Endothelial cell (in vitro differentiated cells): ENCODE measurements around the gene EIF1. TPM values are rescaled to one million over a fixed set of nuclear protein-coding genes. Genes with fewer than 3 reads are reported as not detected.
"Not testable (repeated sequence)": the region's sequence is repeated elsewhere in the genome, so short reads cannot be mapped to it uniquely, and the experiment has no call there.

ENCODE experiments used
- DNase-seq: peaks from one replicate; pipeline ENCODE4 v3.0.0; 2021; ENCODE audit warnings: low spot score
- H3K27ac Mint-ChIP-seq: one replicate; pipeline ENCODE4 v1.8.0; 2021; ENCODE audit warnings: mixed read lengths, inconsistent platforms; ENCODE audit not compliant: unreplicated experiment
- H3K27me3 Mint-ChIP-seq: one replicate; pipeline ENCODE4 v1.8.0; 2021; ENCODE audit warnings: mild to moderate bottlenecking, moderate library complexity, mixed read lengths, inconsistent platforms; ENCODE audit not compliant: unreplicated experiment
- H3K36me3 Mint-ChIP-seq: one replicate; pipeline ENCODE4 v1.8.0; 2021; ENCODE audit warnings: mild to moderate bottlenecking, low read depth, mixed read lengths, inconsistent platforms; ENCODE audit not compliant: unreplicated experiment
- H3K4me1 Mint-ChIP-seq: one replicate; pipeline ENCODE4 v1.8.0; 2021; ENCODE audit warnings: mild to moderate bottlenecking, mixed read lengths, inconsistent platforms; ENCODE audit not compliant: unreplicated experiment
- H3K4me3 Mint-ChIP-seq: one replicate; pipeline ENCODE4 v1.8.0; 2021; ENCODE audit warnings: mild to moderate bottlenecking, mixed read lengths, inconsistent platforms; ENCODE audit not compliant: unreplicated experiment
- H3K9me3 Mint-ChIP-seq: one replicate; pipeline ENCODE4 v1.8.0; 2021; ENCODE audit warnings: mixed read lengths, inconsistent platforms; ENCODE audit not compliant: unreplicated experiment
- long read RNA-seq: library from polyadenylated mRNA; unstranded; transcript quantifications from one replicate; pipeline ENCODE4 v2.0.0, GENCODE V29; 2020; ENCODE audit not compliant: unreplicated experiment
- total RNA-seq: library from RNA; stranded (reverse); fragmentation: NEBNext Ultra II Directional; extraction: Animal tissue kit (Norgen Biotek cat#: 25700); gene quantifications from one replicate; pipeline ENCODE4 v1.2.1, GENCODE V29; 2021; ENCODE audit not compliant: unreplicated experiment
- TF ChIP-seq, protein P1 (sequence below): fragments of 200-600 bp; sonication (generic); IDR thresholded peaks from one replicate; pipeline ENCODE4 v1.5.0; 2021; ENCODE audit warnings: antibody characterized with exemption; ENCODE audit not compliant: unreplicated experiment

The EIF1 gene
- 569 TPM for total RNA-seq
- long read RNA-seq, transcript EIF1-202 (2 exons, 2,170 nt): minor isoform, 11 of 357 reads
- long read RNA-seq, transcript EIF1-203 (4 exons, 2,330 nt): major isoform, 334 of 357 reads
- long read RNA-seq, partial matches to known transcripts: 6 of 357 reads
- long read RNA-seq, other reads (novel, unspliced or antisense): 4 of 357 reads

DNA sequence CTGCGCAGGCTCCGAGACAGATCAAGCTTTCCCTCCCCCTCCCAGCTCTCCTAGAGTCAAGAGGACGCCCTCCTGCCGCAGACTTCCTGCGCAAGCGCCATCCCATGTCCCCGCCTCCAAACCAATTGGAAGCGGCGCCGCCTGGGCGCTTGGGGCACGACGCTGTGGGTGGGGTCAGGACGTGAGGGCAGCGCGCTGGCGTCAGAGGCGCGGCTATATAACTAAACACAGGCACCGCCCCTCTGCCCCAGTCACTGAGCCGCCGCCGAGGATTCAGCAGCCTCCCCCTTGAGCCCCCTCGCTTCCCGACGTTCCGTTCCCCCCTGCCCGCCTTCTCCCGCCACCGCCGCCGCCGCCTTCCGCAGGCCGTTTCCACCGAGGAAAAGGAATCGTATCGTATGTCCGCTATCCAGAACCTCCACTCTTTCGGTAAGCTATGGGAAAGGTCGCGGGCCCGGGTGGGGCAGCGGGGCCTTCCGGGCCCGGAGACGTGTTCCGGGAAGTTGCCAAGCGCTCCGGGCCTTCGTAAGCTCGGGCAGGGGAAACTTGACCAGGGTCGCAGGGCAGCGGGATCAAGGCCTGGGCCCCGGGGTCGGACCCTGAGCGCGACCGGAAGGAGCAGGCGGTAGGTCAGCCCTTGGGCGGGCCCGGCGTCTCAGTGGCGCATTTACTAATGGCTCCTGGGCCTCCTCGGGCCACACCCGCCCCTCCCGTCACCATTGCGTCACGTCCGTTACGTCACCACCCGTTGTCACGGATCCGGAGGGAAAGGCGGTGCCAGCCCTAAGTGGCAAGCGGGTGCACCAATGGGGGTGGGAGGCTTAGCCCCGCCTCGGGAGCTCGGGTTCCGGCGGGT lies at the start of gene EIF1:
TSS of gene EIF1 (plus strand) at position 245 of the 856 bp plus-strand sequence. CDS start at position 399, 154 bp downstream.
- peak within 1 kb of the TSS; percentile 97 for H3K4me3 Mint-ChIP-seq
- peak within 1 kb of the TSS; percentile 98 for H3K27ac Mint-ChIP-seq
- DNase-seq: peak; percentile 99
- peaks cover 23% of the 10 kb centered on the region for H3K36me3 Mint-ChIP-seq
- H3K9me3 Mint-ChIP-seq: no peaks in the 10 kb centered on the region
- H3K27me3 Mint-ChIP-seq: peaks cover 25% of the 10 kb centered on the region
- TF ChIP-seq, protein P1, sequence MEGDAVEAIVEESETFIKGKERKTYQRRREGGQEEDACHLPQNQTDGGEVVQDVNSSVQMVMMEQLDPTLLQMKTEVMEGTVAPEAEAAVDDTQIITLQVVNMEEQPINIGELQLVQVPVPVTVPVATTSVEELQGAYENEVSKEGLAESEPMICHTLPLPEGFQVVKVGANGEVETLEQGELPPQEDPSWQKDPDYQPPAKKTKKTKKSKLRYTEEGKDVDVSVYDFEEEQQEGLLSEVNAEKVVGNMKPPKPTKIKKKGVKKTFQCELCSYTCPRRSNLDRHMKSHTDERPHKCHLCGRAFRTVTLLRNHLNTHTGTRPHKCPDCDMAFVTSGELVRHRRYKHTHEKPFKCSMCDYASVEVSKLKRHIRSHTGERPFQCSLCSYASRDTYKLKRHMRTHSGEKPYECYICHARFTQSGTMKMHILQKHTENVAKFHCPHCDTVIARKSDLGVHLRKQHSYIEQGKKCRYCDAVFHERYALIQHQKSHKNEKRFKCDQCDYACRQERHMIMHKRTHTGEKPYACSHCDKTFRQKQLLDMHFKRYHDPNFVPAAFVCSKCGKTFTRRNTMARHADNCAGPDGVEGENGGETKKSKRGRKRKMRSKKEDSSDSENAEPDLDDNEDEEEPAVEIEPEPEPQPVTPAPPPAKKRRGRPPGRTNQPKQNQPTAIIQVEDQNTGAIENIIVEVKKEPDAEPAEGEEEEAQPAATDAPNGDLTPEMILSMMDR: no peak
- H3K4me1 Mint-ChIP-seq: peaks cover 16% of the 10 kb centered on the region

DNA sequence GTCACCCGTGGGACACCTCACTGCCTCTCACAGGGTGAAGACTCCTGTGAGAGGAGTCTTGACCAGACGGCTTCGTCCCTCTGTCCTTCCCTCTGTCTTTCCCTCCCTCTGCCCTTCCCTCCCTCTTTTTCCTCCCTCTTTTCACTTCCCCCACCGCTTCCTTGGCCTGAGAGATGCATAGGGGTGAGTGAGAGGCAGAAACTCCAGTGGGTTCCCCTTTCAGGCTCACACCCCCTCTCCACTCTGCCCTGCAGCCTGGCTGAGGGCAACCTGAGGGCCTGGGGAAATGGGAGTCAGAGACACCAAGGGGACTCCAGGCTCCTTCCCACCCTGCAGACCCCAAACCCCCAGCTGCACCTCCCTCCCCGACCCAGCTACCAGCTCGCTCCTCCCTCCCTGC lies 49.7 kb upstream of the EIF1 start:
- TF ChIP-seq, protein P1: no peak
- no peaks in the 10 kb centered on the region for H3K9me3 Mint-ChIP-seq
- no peaks in the 10 kb centered on the region for H3K36me3 Mint-ChIP-seq
- H3K27ac Mint-ChIP-seq: no peak overlapping the region
- no peak for DNase-seq
- no peak overlapping the region for H3K4me3 Mint-ChIP-seq
- H3K4me1 Mint-ChIP-seq: peaks cover 3% of the 10 kb centered on the region
- peaks cover 4% of the 10 kb centered on the region for H3K27me3 Mint-ChIP-seq

DNA sequence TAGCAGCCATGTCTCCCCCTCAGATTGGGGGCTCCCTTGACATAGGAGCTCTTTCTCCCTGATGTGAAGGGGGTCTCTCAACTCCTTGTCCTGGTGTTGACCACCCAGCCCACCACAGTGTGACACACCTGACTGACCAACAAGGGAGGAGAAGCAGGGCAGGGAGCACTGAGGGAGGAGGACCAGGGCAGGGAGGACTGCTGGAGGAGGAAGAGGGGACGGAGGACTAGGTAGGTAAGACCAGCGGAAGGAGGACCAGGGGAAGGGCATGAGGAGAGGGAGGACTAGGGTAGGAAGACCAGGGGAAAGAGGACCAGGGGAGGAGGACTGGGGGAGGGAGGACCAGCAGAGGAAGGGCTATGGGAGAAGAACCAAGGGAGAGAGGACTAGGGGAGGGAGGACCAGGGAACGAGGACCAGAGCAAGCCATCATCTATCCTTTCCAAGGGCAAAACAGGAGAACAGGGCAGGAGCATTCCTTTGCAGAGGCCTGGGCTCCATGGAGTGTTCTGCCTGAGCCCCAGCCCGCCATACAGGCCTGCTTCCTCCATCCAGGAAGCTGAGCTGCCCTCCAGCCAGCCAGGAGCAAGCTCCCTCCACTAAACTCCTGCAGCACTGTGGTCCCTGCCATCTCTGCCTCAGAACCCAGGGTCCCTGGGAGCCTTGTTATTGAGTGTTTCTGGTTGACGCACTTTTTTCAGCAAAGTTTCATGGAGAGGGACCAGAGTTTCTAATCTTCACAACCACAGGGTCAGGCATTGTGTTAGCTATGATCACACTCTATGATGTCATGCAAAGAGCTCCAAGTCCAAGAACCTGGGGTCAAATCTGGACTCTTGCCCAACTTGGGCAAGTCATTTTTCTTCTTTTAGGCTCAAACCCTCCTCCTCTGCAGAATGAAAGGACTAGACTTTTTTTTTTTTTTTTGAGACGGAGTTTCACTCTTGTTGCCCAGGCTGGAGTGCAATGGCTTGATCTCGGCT lies 48.9 kb upstream of the EIF1 start:
- Mint-ChIP-seq H3K9me3 (no peaks in the 10 kb centered on the region), H3K4me3 (no peak overlapping the region), H3K36me3 (no peaks in the 10 kb centered on the region), H3K4me1 (peaks cover 3% of the 10 kb centered on the region), H3K27ac (no peak overlapping the region), H3K27me3 (peaks cover 3% of the 10 kb centered on the region)
- no peak for DNase-seq
- TF ChIP-seq, protein P1: no peak

DNA sequence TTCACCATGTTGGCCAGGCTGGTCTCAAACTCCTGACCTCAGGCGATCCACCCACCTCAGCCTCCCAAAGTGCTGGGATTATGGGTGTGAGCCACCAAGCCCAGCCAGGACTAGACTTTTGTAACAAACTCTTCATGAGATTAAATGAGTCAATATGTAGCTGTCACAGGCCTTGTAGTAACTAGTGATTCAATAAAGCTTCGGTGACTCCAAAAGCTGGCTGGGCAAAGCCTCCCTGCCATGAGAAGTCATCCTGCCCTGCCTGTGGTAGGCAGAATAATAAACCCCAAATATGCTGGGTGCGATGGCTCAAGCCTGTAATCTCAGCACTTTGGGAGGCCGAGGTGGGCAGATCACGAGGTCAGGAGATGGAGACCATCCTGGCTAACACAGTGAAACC lies 48.1 kb upstream of the EIF1 start:
- H3K27me3 Mint-ChIP-seq, H3K27ac Mint-ChIP-seq, DNase-seq, H3K36me3 Mint-ChIP-seq, H3K4me1 Mint-ChIP-seq, H3K9me3 Mint-ChIP-seq, H3K4me3 Mint-ChIP-seq: not testable (repeated sequence)
